ENCODE measurements around the gene FFAR1. TPM values are rescaled to one million over a fixed set of nuclear protein-coding genes. Genes with fewer than 3 reads are reported as not detected.
A peak's percentile ranks its signal among the peaks of the same experiment; 100 is the strongest.

Gene FFAR1
- total RNA-seq, 2 experiments from 2014 or later, result 9.8 to 11.4 TPM

- intact Hi-C loops (cut with micrococcal nuclease; ENCODE audit: unreplicated experiment), result loop anchor here (2.0 kb wide), 1 partner anchor 24 kb away; no protein-coding TSS in a partner anchor
- Histone ChIP-seq H3K79me2 (ENCODE audit: insufficient read depth, low read depth, low read length) (peaks cover 13% of the 10 kb centered on the region; the same call in 1 of the 2 replicates), H3K4me3 (ENCODE audit: low read depth, low read length, poor library complexity, severe bottlenecking) (peak overlapping the region; percentile 48), H3K36me3 (ENCODE audit: insufficient read depth, low read length) (no peaks in the 10 kb centered on the region; the same call in 1 of the 2 replicates), H3K9me2 (ENCODE audit: insufficient read depth, low read length) (no peaks in the 10 kb centered on the region), H3K4me1 (ENCODE audit: insufficient read depth, low read length, poor library complexity, severe bottlenecking) (peaks cover 97% of the 10 kb centered on the region), H3K4me2 (ENCODE audit: low read length) (peak overlapping the region; percentile 57), H4K20me1 (ENCODE audit: insufficient read depth, low read length) (no peaks in the 10 kb centered on the region), H3K9me3 (ENCODE audit: low read length) (peaks cover 8% of the 10 kb centered on the region; the same call in 1 of the 2 replicates), H3K27ac (ENCODE audit: low read depth, low read length, poor library complexity, severe bottlenecking) (peak overlapping the region; percentile 88), H2AFZ (ENCODE audit: low read length) (no peak overlapping the region)
- DNase-seq (ENCODE audit: low spot score), result no peak
- TF ChIP-seq EZH2phosphoT487 (IDR thresholded peaks at IDR 0.05; ENCODE audit: borderline replicate concordance, low read depth, low read length) (no peak), CTCF (conservative IDR thresholded peaks at IDR 0.05; ENCODE audit: low read length) (no peak)
- no TSS peak for BruUV-seq (replicated peaks)
- ChIA-PET CTCF (ENCODE audit: unreplicated experiment) (no interaction called here), POLR2A (interaction anchor here (1.6 to 3.0 kb wide), 3 partner anchors 8 to 28 kb away, joined by 3 to 12 read pairs (median 9); no protein-coding TSS in a partner anchor)
These were observed 26.4 kb upstream of the FFAR1 start for GRCh38 chr19:35321291-35321690.

- BruUV-seq (replicated peaks), result no TSS peak
- Histone ChIP-seq H4K20me1 (ENCODE audit: insufficient read depth, low read length) (no peaks in the 10 kb centered on the region), H3K79me2 (ENCODE audit: insufficient read depth, low read depth, low read length) (peaks cover 13% of the 10 kb centered on the region; the same call in 1 of the 2 replicates), H3K4me3 (ENCODE audit: low read depth, low read length, poor library complexity, severe bottlenecking) (no peak overlapping the region), H3K27ac (ENCODE audit: low read depth, low read length, poor library complexity, severe bottlenecking) (peak overlapping the region; percentile 88), H2AFZ (ENCODE audit: low read length) (no peak overlapping the region), H3K36me3 (ENCODE audit: insufficient read depth, low read length) (no peaks in the 10 kb centered on the region; the same call in 1 of the 2 replicates), H3K9me3 (ENCODE audit: low read length) (peaks cover 8% of the 10 kb centered on the region; the same call in 1 of the 2 replicates), H3K9me2 (ENCODE audit: insufficient read depth, low read length) (no peaks in the 10 kb centered on the region), H3K4me2 (ENCODE audit: low read length) (peak overlapping the region; percentile 55), H3K4me1 (ENCODE audit: insufficient read depth, low read length, poor library complexity, severe bottlenecking) (peaks cover 97% of the 10 kb centered on the region)
- no peak for DNase-seq (ENCODE audit: low spot score)
- ChIA-PET CTCF (ENCODE audit: unreplicated experiment) (no interaction called here), POLR2A (interaction anchor here (1.6 kb wide), 1 partner anchor 9 kb away, joined by 3 read pairs; no protein-coding TSS in a partner anchor)
- TF ChIP-seq EZH2phosphoT487 (IDR thresholded peaks at IDR 0.05; ENCODE audit: borderline replicate concordance, low read depth, low read length), result no peak
- no peak for TF ChIP-seq CTCF (conservative IDR thresholded peaks at IDR 0.05; ENCODE audit: low read length)
- intact Hi-C loops (cut with micrococcal nuclease; ENCODE audit: unreplicated experiment), result no loop called here
These were observed 25.7 kb upstream of the FFAR1 start for GRCh38 chr19:35322014-35322413.

GRCh38 chr19:35327642-35328041, 20.1 kb upstream of the FFAR1 start:
- H4K20me1 ChIP-seq (ENCODE audit: insufficient read depth, low read length), result 0 out of 2 replicates have a peak, but pooled peaks cover 2% of the 10 kb centered on the region
- peak overlapping the region; percentile 88 for H3K27ac ChIP-seq (ENCODE audit: low read depth, low read length, poor library complexity, severe bottlenecking)
- peak; percentile 57 for DNase-seq (ENCODE audit: low spot score)
- intact Hi-C loops (cut with micrococcal nuclease; ENCODE audit: unreplicated experiment), result loop anchor here (1.0 kb wide), 1 partner anchor 32 kb away; no protein-coding TSS in a partner anchor
- H3K9me2 ChIP-seq (ENCODE audit: insufficient read depth, low read length), result no peaks in the 10 kb centered on the region
- peak overlapping the region; percentile 89 for H3K4me2 ChIP-seq (ENCODE audit: low read length)
- no peak overlapping the region for H3K4me3 ChIP-seq (ENCODE audit: low read depth, low read length, poor library complexity, severe bottlenecking)
- CTCF ChIA-PET (ENCODE audit: unreplicated experiment), result no interaction called here
- peaks cover 83% of the 10 kb centered on the region for H3K4me1 ChIP-seq (ENCODE audit: insufficient read depth, low read length, poor library complexity, severe bottlenecking)
- POLR2A ChIA-PET, result interaction anchor here (0.5 to 6.1 kb wide), 4 partner anchors 8 to 59 kb away, joined by 3 to 33 read pairs (median 6); partner anchors contain the start of gene FFAR1
- no peaks in the 10 kb centered on the region for H3K9me3 ChIP-seq (ENCODE audit: low read length)
- no TSS peak for BruUV-seq (replicated peaks)
- H2AFZ ChIP-seq (ENCODE audit: low read length), result no peak overlapping the region
- H3K79me2 ChIP-seq (ENCODE audit: insufficient read depth, low read depth, low read length), result peaks cover 57% of the 10 kb centered on the region
- TF ChIP-seq EZH2phosphoT487 (IDR thresholded peaks at IDR 0.05; ENCODE audit: borderline replicate concordance, low read depth, low read length) (no peak), CTCF (conservative IDR thresholded peaks at IDR 0.05; ENCODE audit: low read length) (peak; percentile 79)
- peaks cover 29% of the 10 kb centered on the region for H3K36me3 ChIP-seq (ENCODE audit: insufficient read depth, low read length)
